Measurements from ENCODE around the gene SLC13A3. TPM values are rescaled to one million over a fixed set of nuclear protein-coding genes. Genes with fewer than 3 reads are reported as not detected.

The SLC13A3 gene
- total RNA-seq, 1 donor from 2014 or later, result 0.66 TPM

DNA sequence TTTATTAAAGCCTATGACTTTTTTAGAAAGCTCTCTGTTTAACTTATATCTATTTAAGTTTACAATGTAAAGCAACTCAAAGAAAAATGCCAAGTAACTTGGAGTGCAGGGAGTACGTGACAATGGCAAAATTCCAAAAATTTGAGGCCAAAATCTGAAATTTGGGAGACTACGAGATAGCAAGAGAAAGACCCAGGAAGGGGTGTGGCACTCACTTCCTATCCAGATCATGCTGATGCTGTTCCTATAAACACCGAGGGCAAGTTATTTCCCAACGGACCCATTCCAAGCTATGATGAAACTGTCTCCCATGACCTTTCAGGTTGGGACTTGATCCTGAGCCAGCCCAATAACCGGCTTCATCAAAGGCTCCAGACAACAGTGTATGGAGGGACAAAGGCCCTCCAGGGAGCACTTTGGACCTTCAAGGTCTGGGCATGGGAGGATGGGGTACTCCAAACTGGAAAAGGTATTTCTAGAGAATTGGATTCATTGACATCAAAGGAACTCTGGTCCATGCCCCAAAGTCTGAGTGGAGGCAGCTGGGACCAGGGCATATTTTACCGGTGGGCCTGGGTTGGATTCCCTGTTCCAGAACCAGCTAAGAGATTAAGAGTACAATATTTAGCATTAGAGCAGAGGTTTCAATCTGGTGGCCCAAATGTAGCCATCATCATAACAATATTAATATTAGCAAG is 15.7 kb upstream of the SLC13A3 start:
- peaks cover 15% of the 10 kb centered on the region for H3K9me3 Mint-ChIP-seq (ENCODE audit: unreplicated experiment)
- H3K4me1 Mint-ChIP-seq (ENCODE audit: low read depth, unreplicated experiment), result no peaks in the 10 kb centered on the region

GRCh38 chr20:46666306-46666705 is 15.0 kb upstream of the SLC13A3 start:
- Histone ChIP-seq H3K4me2 (ENCODE audit: low read length) (no peak overlapping the region), H3K27ac (ENCODE audit: low read depth, low read length) (no peak overlapping the region), H3K79me2 (ENCODE audit: insufficient read depth, low read length) (no peaks in the 10 kb centered on the region), H3K9me3 (ENCODE audit: insufficient read depth, low read depth, low read length) (peaks cover 6% of the 10 kb centered on the region), H2AFZ (ENCODE audit: low read depth, low read length) (no peak overlapping the region), H3K27me3 (ENCODE audit: insufficient read depth, low read length) (no peaks in the 10 kb centered on the region), H3K4me3 (ENCODE audit: insufficient read depth, low read depth, low read length) (no peak overlapping the region), H3K4me1 (ENCODE audit: insufficient read depth, low read length) (no peaks in the 10 kb centered on the region), H3K36me3 (ENCODE audit: insufficient read depth, low read length) (no peaks in the 10 kb centered on the region), H3K9ac (ENCODE audit: low read length) (no peak overlapping the region), H4K20me1 (ENCODE audit: insufficient read depth, low read length) (no peaks in the 10 kb centered on the region)
- Mint-ChIP-seq H3K27ac (ENCODE audit: unreplicated experiment) (no peak overlapping the region), H3K36me3 (ENCODE audit: low read depth, unreplicated experiment) (peaks cover 3% of the 10 kb centered on the region), H3K9me3 (ENCODE audit: unreplicated experiment) (peaks cover 15% of the 10 kb centered on the region), H3K4me1 (ENCODE audit: low read depth, unreplicated experiment) (no peaks in the 10 kb centered on the region), H3K4me3 (ENCODE audit: unreplicated experiment) (no peak overlapping the region), H3K27me3 (ENCODE audit: low read depth, unreplicated experiment) (no peaks in the 10 kb centered on the region)
- FAIRE-seq (no peak), DNase-seq (ENCODE audit: low read depth) (no peak)
- no peak for TF ChIP-seq EZH2 (IDR thresholded peaks at IDR 0.05; ENCODE audit: insufficient read depth, low read length)
- TF ChIP-seq, protein P1, sequence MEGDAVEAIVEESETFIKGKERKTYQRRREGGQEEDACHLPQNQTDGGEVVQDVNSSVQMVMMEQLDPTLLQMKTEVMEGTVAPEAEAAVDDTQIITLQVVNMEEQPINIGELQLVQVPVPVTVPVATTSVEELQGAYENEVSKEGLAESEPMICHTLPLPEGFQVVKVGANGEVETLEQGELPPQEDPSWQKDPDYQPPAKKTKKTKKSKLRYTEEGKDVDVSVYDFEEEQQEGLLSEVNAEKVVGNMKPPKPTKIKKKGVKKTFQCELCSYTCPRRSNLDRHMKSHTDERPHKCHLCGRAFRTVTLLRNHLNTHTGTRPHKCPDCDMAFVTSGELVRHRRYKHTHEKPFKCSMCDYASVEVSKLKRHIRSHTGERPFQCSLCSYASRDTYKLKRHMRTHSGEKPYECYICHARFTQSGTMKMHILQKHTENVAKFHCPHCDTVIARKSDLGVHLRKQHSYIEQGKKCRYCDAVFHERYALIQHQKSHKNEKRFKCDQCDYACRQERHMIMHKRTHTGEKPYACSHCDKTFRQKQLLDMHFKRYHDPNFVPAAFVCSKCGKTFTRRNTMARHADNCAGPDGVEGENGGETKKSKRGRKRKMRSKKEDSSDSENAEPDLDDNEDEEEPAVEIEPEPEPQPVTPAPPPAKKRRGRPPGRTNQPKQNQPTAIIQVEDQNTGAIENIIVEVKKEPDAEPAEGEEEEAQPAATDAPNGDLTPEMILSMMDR (IDR thresholded peaks at IDR 0.05; ENCODE audit: insufficient read depth, low read depth, low read length), result no peak

More for the DNA sequence above, 15.7 kb upstream of the SLC13A3 start:
- no peaks in the 10 kb centered on the region for H3K36me3 ChIP-seq (ENCODE audit: insufficient read depth, low read length)
- no peak for DNase-seq (ENCODE audit: low read depth)
- no peak for FAIRE-seq
- H3K4me2 ChIP-seq (ENCODE audit: low read length), result no peak overlapping the region
- H3K27me3 Mint-ChIP-seq (ENCODE audit: low read depth, unreplicated experiment), result no peaks in the 10 kb centered on the region
- H3K27ac ChIP-seq (ENCODE audit: low read depth, low read length), result no peak overlapping the region
- peaks cover 6% of the 10 kb centered on the region for H3K9me3 ChIP-seq (ENCODE audit: insufficient read depth, low read depth, low read length)
- H4K20me1 ChIP-seq (ENCODE audit: insufficient read depth, low read length), result no peaks in the 10 kb centered on the region
- no peak overlapping the region for H3K4me3 ChIP-seq (ENCODE audit: insufficient read depth, low read depth, low read length)
- TF ChIP-seq EZH2 (IDR thresholded peaks at IDR 0.05; ENCODE audit: insufficient read depth, low read length), result no peak
- TF ChIP-seq, protein P1 (IDR thresholded peaks at IDR 0.05; ENCODE audit: insufficient read depth, low read depth, low read length), result no peak
- H2AFZ ChIP-seq (ENCODE audit: low read depth, low read length), result no peak overlapping the region
- peaks cover 3% of the 10 kb centered on the region for H3K36me3 Mint-ChIP-seq (ENCODE audit: low read depth, unreplicated experiment)
- H3K27ac Mint-ChIP-seq (ENCODE audit: unreplicated experiment), result no peak overlapping the region
- H3K79me2 ChIP-seq (ENCODE audit: insufficient read depth, low read length), result no peaks in the 10 kb centered on the region
- no peak overlapping the region for H3K4me3 Mint-ChIP-seq (ENCODE audit: unreplicated experiment)
- H3K9ac ChIP-seq (ENCODE audit: low read length), result no peak overlapping the region
- no peaks in the 10 kb centered on the region for H3K4me1 ChIP-seq (ENCODE audit: insufficient read depth, low read length)
- H3K27me3 ChIP-seq (ENCODE audit: insufficient read depth, low read length), result no peaks in the 10 kb centered on the region

DNA sequence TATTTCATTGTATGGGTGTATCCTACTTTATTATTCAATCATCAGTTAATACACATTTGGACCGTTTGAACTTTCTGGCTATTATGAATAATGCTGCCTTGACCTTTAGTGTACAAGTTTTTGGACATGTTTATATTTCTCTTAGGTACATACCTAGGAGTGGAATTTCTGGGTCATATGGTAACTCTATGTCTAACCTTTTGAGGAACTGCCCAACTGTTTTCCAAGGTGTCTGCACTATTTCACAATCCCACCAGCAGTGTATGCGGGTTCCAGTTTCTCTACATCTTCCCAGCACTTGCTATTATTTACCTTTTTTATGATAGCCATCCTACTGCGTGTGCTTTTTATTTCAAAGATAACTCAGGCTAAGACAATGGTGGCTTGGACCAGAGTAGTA is 14.3 kb upstream of the SLC13A3 start:
- H3K36me3 ChIP-seq (ENCODE audit: insufficient read depth, low read length), result no peaks in the 10 kb centered on the region
- DNase-seq (ENCODE audit: low read depth) (no peak), FAIRE-seq (no peak)
- H3K4me3 ChIP-seq (ENCODE audit: insufficient read depth, low read depth, low read length), result no peak overlapping the region
- Mint-ChIP-seq H3K4me3 (ENCODE audit: unreplicated experiment) (no peak overlapping the region), H3K27me3 (ENCODE audit: low read depth, unreplicated experiment) (no peaks in the 10 kb centered on the region), H3K27ac (ENCODE audit: unreplicated experiment) (no peak overlapping the region), H3K4me1 (ENCODE audit: low read depth, unreplicated experiment) (no peaks in the 10 kb centered on the region), H3K36me3 (ENCODE audit: low read depth, unreplicated experiment) (peaks cover 3% of the 10 kb centered on the region), H3K9me3 (ENCODE audit: unreplicated experiment) (peaks cover 13% of the 10 kb centered on the region)
- H3K79me2 ChIP-seq (ENCODE audit: insufficient read depth, low read length), result no peaks in the 10 kb centered on the region
- no peak for TF ChIP-seq EZH2 (IDR thresholded peaks at IDR 0.05; ENCODE audit: insufficient read depth, low read length)
- TF ChIP-seq, protein P1 (IDR thresholded peaks at IDR 0.05; ENCODE audit: insufficient read depth, low read depth, low read length), result no peak
- no peak overlapping the region for H3K27ac ChIP-seq (ENCODE audit: low read depth, low read length)
- H3K9me3 ChIP-seq (ENCODE audit: insufficient read depth, low read depth, low read length), result peaks cover 4% of the 10 kb centered on the region
- no peaks in the 10 kb centered on the region for H4K20me1 ChIP-seq (ENCODE audit: insufficient read depth, low read length)
- no peak overlapping the region for H2AFZ ChIP-seq (ENCODE audit: low read depth, low read length)
- H3K27me3 ChIP-seq (ENCODE audit: insufficient read depth, low read length), result no peaks in the 10 kb centered on the region
- no peaks in the 10 kb centered on the region for H3K4me1 ChIP-seq (ENCODE audit: insufficient read depth, low read length)
- no peak overlapping the region for H3K9ac ChIP-seq (ENCODE audit: low read length)
- no peak overlapping the region for H3K4me2 ChIP-seq (ENCODE audit: low read length)

Measured in astrocyte (in vitro differentiated cells and primary cell).